ENCODE data around the gene NPAS3.

Gene NPAS3

GRCh38 chr14:33800735-33801163 lies 862.1 kb downstream of the NPAS3 start:
- TF ChIP-seq ZFX (IDR thresholded peaks at IDR 0.05; ENCODE audit: borderline replicate concordance) (no peak), CTCF (IDR thresholded peaks at IDR 0.05) (no peak)
- no peak overlapping the region for H3K27ac ChIP-seq

GRCh38 chr14:33802737-33803136 lies 864.1 kb downstream of the NPAS3 start:
- TF ChIP-seq CTCF (IDR thresholded peaks at IDR 0.05) = no peak
- no peak for TF ChIP-seq ZFX (IDR thresholded peaks at IDR 0.05; ENCODE audit: borderline replicate concordance)
- no peak overlapping the region for H3K27ac ChIP-seq

GRCh38 chr14:33805593-33805992 lies 866.9 kb downstream of the NPAS3 start:
- H3K27ac ChIP-seq = no peak overlapping the region

GRCh38 chr14:33806905-33807304 lies 868.2 kb downstream of the NPAS3 start:
- no peak overlapping the region for H3K27ac ChIP-seq

More at GRCh38 chr14:33805593-33805992, 866.9 kb downstream of the NPAS3 start:
- TF ChIP-seq ZFX (IDR thresholded peaks at IDR 0.05; ENCODE audit: borderline replicate concordance) = no peak
- no peak for TF ChIP-seq CTCF (IDR thresholded peaks at IDR 0.05)

GRCh38 chr14:33808187-33808586 lies 869.5 kb downstream of the NPAS3 start:
- TF ChIP-seq ZFX (IDR thresholded peaks at IDR 0.05; ENCODE audit: borderline replicate concordance) (no peak), CTCF (IDR thresholded peaks at IDR 0.05) (no peak)
- no peak overlapping the region for H3K27ac ChIP-seq

More at GRCh38 chr14:33806905-33807304, 868.2 kb downstream of the NPAS3 start:
- no peak for TF ChIP-seq ZFX (IDR thresholded peaks at IDR 0.05; ENCODE audit: borderline replicate concordance)
- no peak for TF ChIP-seq CTCF (IDR thresholded peaks at IDR 0.05)

- TF ChIP-seq ZFX (IDR thresholded peaks at IDR 0.05; ENCODE audit: borderline replicate concordance) (no peak), CTCF (IDR thresholded peaks at IDR 0.05) (no peak)
- H3K27ac ChIP-seq = no peak overlapping the region
These were observed 870.8 kb downstream of the NPAS3 start for GRCh38 chr14:33809396-33809981.

- H3K27ac ChIP-seq = no peak overlapping the region
- TF ChIP-seq ZFX (IDR thresholded peaks at IDR 0.05; ENCODE audit: borderline replicate concordance) (no peak), CTCF (IDR thresholded peaks at IDR 0.05) (no peak)
These were observed 871.6 kb downstream of the NPAS3 start for GRCh38 chr14:33810308-33810707.

Measured in 22Rv1 (cell line).